AG20443 (cell line): ENCODE results near the gene GSTK1.
"Not testable (repeated sequence)": the region's sequence is repeated elsewhere in the genome, so short reads cannot be mapped to it uniquely, and the experiment has no call there.

Source experiments
- DNase-seq: peaks from one replicate; pipeline ENCODE4 v3.0.0; 2012; ENCODE audit warnings: low spot score, mixed read lengths

GSTK1 gene

DNA sequence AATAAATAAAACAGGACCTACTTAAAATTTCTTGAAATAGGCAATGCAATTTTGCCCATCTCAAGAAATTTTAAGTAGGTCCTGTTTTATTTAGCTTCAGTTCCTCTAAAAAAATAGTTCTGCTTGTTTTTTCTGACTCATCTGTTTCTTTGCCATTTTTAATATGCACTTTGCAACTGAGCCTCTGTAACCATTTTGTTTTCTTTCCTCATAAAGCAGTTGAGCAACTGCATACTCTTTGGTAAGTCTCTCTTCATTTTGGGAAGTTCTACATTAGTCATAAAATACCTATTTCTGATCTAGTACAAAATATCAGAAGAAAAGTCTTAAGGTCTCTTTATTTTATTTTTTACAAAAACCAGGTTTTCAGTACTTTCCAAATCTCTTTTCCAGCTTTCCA lies 23.4 kb upstream of the GSTK1 start:
- no peak for DNase-seq

DNA sequence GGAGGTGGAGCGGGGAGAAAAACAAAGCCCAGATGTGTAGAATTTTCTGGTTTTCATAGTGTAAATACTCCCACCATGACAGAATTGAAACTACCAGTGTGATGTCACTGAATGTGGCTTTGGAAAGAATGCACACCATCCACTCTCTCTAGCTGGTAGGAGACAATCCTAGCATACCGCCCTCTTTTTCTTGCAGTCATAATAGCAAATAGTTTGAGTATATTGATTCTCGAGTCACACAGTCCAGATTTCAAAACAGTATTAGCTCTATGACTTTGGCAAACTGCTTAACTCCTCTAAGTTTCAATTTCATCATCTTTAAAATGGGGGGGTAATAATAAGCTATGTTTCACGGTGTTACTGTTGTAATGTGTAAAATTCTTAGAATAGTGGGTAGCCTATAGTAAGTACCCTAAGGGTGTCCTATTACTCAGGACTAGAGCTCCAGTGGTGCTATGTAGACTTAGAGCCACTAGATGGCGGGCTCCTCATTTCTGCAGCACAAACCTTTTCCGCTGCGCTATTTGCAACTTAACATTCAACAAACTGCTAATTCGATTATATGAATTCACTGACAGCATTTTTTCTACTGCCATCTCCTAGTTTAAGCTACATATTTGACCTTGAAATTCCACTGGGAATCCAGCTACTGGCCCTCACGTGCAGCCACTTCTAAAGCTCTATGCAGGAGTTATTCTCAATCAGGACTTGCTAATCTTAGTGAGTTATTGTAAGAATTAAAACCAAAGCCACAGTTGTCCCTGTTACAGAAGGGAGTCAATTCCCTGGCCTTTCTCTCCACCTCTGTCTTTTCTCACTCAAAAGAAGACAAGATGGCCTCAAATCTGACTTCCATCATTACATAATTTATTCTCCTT lies 22.7 kb upstream of the GSTK1 start:
- DNase-seq: peak; percentile 69

DNA sequence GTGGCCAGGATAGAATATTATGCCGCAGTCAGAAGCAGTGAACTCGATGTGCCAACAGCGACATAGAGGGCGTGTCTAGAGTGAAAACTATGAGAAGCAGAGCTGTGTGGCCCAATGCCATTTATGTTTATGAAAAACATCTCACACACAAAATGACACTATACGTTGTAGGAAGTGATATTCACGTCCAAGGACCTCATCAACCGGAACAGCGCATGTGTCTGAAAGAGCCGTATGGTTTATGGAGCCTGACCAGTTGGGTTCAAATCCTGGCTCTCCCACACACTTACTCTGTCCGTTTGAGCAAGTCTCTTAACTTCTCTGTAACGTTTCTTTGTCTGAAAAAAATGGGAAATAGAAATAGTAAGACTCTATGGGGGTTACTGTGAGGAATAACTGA lies 20.9 kb upstream of the GSTK1 start:
- DNase-seq: no peak

DNA sequence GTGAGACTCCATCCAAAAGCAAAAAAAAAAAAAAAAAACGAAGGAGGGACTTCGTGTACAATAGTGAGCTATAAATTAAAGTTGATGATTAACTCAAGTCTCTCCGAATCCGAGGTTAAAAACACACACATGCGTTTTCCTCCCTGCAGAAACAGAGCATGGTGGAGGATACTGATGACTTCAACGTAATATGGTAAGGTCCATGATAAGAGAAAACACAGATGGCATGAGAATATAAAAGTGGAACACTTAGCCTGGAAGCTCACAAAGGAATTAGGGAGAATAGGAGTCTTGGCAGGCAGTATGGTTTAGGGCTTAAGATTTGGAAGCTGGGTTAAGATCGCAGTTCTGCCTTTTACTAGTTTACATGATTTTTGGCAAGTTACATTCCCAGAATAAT lies 20.1 kb upstream of the GSTK1 start:
- DNase-seq: no peak

DNA sequence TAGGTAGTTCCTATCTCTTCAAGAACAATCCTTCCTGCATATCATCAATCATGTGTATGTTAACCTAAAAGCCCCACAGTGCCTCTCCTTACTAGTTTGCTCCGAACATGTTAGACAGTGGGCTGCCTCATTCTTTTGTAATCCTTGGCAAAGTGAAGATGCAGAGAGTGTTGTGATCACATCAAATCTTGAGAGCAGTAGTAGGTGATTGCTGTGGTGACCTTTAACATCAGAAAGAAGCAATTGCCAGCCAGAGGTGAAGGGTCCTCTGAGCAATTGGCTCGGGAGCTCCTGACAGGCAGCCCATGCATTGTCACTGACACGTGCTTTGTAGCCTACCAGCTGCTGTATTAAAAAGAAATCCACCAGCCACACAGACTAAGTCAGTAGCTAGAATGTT lies 19.6 kb upstream of the GSTK1 start:
- no peak for DNase-seq

DNA sequence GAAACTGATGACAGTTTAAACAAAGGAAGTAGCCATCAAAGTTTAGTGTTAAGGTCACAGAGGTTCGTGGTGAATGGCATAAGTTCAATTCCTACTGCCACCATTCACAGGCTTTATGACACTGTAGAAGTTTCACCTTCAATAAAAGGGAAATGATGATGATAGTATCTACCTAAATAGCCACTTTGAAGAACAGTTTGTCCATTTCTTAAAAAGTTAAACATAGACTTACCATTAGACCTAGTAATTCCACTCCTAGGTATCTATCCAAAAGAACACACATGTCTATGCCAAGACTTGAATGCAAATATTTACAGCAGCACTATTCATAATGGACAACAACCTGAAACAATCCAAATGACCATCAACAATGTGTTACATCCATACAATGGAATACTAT lies 18.9 kb upstream of the GSTK1 start:
- DNase-seq: no peak

DNA sequence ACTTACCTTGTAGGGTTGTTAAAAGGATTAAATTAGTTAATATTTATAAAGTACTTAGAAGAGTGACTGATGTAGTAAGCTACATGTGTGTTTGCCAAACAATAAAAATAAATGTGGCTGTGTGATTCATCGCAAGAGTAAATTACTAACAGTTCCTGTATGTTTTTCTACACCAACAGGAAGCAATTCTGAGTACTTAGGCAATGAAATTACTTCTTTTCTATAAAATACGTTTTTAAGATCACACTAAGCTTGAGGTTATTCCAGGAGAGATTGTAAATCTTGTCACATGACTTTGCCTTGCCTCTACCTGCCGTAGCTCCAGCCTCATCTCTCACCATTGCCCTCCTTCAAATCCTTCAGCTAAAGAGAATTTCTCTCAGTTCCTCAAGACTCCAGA lies 18.1 kb upstream of the GSTK1 start:
- DNase-seq: peak; percentile 30

DNA sequence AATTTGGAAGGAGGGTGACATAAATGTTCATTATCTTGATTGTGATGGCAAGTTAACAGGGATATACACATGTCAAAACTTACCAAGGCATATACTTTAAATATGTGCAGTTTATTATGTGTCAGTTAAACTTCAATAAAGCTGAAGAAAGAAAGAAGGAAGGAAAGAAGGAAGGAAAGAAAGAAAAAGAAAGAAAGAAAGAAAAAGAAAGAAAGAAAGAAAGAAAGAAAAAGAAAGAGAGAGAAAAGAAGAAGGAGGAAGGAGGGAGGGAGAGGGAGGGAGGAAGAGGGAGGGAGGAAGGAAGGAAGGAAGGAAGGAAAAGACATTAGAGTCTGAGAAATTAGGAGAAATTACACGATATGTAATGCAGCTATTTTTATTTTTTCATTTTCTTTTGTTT lies 15.9 kb upstream of the GSTK1 start:
- no peak for DNase-seq

DNA sequence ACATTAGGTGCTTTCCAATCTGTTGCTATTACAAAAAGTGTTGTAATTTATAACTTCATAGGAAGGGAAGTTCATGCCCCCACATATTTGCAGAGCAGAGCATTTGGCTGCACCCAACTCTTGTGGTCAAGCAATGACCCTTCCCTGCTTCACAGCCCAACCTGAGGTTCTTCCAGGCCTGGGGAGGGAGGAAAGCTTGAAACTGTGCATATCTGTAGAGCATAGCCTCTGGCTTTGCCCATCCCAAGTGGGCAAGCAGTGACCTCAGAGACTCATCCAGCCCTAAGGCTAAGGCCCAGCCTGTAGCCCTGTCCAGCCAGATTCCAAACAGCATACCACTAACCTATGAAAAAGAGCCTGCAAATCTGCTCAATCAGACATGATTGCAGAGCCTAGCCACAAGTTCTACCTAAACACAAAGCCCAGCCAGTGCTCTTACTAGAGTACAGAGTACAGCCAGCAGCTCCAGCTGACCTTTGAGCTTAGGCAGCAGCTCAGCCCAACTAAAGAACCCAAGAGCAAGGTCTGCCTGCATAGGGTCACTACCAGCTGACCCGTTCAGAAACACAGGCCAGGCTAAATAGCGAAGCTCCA lies 14.4 kb upstream of the GSTK1 start:
- no peak for DNase-seq

DNA sequence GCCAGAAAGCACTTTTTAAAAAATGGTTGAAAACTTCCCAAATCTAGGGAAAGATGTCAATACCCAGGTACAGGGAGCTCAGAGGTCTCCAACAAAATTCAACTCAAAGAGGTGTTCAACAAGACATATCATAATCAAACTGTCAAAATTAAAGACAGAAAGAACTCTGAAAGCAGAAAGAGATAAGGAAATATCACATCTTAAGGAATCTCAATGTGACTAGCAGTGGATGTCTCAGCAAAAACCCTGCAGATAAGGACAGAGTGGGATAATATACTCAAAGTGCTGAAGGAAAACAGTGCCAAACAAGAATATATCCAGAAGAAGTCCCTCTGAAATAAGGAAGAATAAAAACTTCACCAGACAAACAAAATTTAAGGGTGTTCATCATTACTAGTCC lies 13.0 kb upstream of the GSTK1 start:
- DNase-seq: no peak

DNA sequence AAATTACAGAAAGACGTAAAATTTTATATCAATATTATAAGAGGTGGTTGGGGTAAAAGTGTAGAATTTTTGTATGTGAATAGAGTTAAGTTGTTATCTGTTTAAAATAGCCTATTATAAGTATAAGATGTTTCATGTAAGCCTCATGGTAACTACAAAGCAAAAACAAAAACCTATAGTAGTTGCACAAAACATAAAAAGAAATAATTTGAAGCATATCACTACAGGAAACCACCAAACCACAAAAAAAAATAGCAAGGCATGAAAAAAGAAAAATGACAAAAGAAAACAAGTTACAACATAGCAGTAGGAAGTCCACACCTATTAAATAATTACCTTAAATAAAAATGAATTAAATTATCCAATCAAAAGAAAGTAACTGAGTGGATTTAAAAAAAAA lies 12.4 kb upstream of the GSTK1 start:
- no peak for DNase-seq

DNA sequence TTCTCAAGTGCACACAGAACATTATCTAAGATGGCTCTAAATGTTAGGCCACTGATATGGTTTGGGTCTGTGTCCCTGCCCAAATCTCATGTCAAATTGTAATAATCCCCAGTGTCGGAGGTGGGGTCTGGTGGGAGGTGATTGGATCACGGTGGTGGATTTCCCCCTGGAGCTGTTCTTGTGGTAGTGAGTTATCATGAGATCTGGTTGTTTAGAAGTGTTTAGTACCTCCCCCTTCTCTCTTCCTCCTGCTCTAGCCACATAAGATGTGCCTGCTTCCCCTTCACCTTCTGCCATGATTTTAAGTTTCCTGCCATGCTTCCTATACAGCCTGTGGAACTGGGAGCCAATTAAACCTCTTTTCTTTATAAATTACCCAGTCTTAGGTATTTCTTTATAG lies 11.2 kb upstream of the GSTK1 start:
- no peak for DNase-seq

DNA sequence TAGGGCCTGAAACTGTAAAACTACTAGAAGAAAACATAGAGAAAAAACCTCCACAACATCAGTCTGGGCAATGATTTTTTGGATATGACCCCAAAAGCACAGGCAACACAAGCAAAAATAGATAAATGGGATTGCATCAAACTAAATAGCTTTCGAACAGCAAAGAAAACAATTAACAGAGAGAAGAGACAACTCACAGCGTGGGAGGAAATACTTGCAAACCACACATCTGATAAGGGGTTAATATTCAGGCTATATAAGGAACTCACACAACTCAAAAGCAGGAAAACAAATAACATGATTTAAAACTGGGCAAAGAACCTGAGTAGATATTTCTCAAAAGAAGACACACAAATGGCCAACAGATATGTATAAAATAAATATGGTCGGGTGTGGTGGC lies 7.7 kb upstream of the GSTK1 start:
- no peak for DNase-seq

DNA sequence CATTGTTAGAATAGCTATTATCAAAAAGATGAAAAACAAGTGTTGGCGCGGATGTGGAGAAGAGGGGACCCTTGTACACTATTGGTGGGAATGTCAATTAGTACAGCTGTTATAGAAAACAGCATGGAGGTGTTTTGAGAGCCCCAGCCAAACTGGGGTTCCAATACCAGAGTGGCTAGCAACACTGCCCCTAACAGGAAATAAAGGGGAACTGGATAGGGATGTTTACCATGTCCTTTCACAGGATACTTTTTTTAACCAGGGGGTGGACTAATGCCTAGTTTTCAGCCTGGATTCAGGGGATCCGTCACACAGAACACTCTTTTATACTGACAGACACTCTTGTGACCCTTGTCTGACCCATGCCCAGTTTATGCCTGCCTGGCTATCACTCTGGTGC lies 6.9 kb upstream of the GSTK1 start:
- no peak for DNase-seq

DNA sequence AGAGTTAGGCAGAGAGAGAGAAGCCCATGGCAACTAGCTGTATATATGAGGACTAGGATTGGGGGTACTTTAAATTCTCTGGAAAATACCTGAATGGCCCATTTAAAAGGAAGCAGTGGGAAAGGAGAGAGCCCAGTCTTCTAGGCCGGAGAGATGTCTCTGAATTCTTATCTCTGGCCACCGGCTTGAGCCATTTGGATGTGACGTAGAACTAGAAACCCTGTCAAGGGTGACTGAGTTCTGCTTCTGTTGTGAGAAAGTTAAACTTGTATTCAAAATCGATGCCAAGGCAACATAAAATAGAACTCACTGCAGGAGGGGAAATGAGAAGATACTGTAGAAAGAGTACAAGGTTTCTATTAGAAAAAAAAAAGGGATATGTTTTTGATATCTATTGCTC lies 6.3 kb upstream of the GSTK1 start:
- DNase-seq: no peak

DNA sequence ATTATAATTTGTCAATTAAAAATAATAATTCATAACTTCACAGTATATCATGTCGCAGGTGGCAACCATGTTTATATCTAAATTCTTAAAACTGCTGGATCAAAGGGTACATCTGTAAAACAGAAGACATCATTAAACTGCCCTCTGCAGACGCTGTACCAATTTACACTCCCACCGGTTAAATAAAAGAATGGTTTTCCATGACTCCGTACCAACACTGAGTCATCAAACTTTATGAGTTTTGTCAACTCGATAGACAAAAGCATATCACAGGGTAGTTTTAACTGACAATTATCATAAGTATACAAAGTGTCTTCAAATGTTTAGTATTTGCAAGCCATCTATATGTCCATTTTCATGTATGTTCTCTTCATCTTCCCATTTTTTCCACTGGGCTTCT lies 5.7 kb upstream of the GSTK1 start:
- no peak for DNase-seq

DNA sequence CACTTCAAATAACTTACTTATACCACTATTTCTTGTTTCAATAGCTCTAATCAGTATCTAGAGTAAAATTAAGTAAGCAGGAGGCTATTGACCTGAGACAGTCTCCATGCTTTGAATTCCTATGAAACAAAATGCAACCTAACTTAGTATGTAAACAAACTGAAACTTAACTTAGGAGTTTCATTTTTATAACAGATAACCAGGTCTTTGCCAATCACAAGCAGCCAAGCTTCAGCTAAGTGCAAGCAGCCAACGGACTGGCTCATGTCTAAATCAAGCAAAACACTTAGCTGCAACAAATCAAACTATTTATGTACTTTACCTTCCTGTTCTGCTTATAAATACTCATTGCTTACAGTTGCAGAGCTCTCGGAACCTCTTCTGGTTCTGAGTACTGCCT lies 4.4 kb upstream of the GSTK1 start:
- DNase-seq: no peak

DNA sequence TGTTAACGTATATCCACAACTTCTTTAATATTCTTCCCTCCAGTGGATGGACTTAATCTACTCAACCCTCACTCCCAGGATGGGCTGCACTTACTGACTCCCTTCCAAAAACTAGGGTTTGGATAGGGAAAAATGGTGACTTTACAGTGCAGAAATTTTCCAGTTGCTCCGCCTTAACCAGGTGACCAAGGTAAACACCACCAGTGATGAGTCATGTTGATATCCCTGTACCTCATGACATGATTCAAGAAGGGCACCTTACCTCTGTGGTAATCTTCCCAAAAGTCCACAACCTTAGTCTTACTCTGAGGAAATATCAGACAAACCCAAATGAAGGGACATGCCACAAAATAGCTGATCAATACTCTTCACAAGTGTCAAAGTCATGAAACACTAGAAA lies 3.5 kb upstream of the GSTK1 start:
- no peak for DNase-seq

DNA sequence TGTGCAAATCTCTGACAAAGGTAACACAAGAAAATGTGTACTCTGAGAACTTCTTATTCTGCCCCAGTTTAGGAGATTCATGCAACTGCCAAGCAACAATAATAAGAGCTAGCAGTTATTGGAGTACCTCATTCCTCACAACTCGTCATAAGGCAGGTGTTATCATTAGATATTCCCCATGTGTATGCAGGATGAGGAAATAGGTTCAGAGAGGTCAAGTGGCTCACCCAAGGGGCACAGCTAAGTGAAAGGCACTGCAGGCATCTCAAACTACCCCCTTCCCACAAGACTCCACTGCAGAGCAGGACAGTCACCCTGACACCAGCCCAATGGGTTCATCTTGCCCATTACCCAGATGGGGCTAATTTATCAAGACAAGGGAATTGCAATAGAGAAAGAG lies 1.3 kb upstream of the GSTK1 start:
- no peak for DNase-seq

DNA sequence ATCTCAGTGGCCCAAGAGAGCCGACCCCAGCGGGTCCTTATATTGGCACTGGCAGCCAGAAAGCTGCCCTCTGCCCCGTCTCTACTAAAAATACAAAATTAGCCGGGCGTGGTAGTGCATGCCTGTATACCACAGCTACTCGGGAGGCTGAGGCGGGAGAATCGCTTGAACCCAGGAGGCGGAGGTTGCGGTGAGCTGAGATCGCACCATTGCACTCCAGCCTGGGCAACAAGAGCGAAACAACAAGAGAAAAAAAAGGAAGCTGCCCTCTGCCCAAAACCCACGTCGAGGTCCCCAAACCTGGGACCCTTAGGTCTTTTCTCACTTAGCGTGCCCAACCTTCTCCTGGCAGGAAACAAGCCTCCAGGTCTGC lies 941 bp downstream of the GSTK1 start:
- not testable (repeated sequence) for DNase-seq

DNA sequence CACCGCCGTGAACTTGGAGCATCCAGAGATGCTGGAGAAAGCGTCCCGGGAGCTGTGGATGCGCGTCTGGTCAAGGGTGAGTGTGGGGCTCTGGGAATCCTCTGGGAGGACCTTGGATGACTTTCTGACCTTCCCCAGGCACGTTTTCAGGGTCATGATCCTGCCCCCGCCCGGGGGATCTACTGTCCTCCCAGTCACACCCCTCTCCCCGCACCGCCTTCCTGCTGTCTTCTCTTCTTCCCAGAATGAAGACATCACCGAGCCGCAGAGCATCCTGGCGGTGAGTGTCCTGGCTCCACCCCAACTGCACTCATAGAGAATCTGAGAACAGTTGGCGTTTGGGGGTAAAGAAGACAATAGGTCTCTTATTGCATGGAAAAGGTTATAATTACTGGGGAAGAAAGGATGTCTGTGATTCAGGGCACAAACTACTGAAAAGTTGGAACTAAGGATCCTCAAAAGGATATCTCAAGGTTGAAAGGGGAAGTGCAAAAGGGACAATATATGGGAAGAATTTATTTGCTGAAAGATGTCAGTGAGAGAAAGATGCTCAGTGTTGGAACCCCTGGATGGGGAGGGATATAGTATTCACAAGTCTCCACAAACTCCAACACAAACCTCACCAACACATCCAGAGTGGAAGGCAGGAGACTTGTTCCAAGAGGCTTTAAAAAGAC lies 1.9 kb downstream of the GSTK1 start:
- DNase-seq: no peak

DNA sequence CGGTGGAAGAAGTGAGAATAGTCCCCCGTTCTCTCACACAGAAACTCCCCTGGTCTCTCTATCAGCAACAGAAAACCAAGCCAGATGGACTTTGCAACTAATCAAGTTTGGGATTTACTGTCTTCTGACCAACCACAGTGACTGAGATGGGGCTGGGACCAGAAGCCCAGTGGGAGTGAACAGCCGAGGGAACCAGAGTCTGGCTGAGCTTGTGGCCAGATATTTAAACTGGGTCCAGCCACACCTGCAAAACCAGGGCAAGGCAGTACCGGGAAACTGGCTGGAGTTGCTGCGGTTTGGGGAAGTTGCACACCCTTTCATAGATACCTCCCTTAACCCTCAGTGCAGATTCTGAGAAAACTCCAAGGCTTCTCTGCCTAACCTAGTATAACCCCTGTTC lies 6.0 kb downstream of the GSTK1 start:
- no peak for DNase-seq

DNA sequence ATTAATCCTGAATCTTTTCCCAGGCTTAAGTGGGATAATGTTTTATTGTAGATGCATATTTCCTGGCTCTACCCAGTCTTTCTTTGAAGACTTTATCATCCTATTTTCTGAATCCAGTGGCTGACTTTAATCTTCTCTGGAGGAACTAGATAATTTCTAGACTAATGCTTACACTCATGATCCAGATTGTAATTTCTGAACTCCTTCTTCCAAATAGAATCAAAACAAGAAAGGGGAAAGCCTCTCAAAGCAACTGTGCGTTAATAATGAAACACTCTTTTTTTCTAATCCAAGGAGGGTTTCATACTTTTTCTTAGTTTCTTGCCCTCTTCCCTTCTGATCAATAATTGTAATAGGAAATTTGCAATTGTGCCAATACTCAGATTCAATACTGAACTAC lies 8.0 kb downstream of the GSTK1 start:
- DNase-seq: no peak

DNA sequence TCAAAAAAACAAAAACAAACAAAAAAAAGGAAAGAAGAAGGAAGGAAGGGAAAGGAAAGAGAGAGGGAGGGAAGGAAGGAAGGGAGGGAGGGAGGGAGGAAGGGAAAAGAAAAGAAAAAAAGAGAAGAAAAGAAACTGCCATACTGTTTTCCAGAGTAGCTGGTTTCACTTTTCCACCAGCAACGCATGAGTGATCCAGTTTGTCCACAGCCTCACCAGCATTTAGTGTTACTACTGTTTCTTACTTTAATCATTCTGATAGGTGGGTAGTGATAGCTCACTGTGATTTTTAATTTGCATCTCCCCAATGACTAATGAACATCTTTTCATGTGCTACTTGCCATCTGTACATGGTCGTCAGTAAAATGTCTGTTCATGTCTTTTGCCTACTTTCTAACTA lies 9.6 kb downstream of the GSTK1 start:
- DNase-seq: no peak
